K562 (cell line): ENCODE data around the gene PLD1. TPM values are rescaled to one million over a fixed set of nuclear protein-coding genes. Genes with fewer than 3 reads are reported as not detected.

Experiments
- ATAC-seq: fragments of 200-7000 bp; cut with Tn5 transposase; 3 replicates; pipeline ENCODE4 v1.9.1; 2020; ENCODE audit warnings: moderate library complexity
- BruUV-seq: library from RNA; stranded (reverse); fragments of 400-500 nt; replicated peaks from 2 replicates; lab custom pipeline; 2021; lab: Mats Ljungman, UMichigan
- CTCF ChIA-PET: fragments of 300-600 bp; formaldehyde crosslinking; extraction: SDS; loops from one replicate; lab custom pipeline; 2021; ENCODE audit warnings: low intra/inter-chr PET ratio; lab: Yijun Ruan, JAX
- POLR2A ChIA-PET: fragments of 300-600, 350-650 bp; sonication (Branson Sonifier 250); formaldehyde crosslinking; extraction: SDS; loops from one replicate; lab custom pipeline; 2021; ENCODE audit warnings: antibody characterized with exemption, inconsistent platforms; lab: Yijun Ruan, JAX
- DNase-seq, 4 experiments: peaks; one replicate each; pipeline versions ENCODE4 v3.0.0 to v3.0.0-alpha.2; 2011 to 2018; ENCODE audit warnings: low spot score in 3 of 4, mixed read lengths in 3 of 4; ENCODE audit errors: extremely low read depth in 1 of 4
- FAIRE-seq: peaks from 2 replicates; lab custom pipeline; 2011; peaks lifted over from hg19 to GRCh38; lab: Jason Lieb, UNC
- H2AFZ ChIP-seq: 2 replicates; pipeline ENCODE4 v1.6.0; 2011; ENCODE audit warnings: low read depth, low read length, control low read depth, inconsistent platforms
- H3K27ac ChIP-seq: fragments of 200-600 bp; 3 replicates; pipeline ENCODE4 v1.8.0; 2011; ENCODE audit warnings: low read depth, mild to moderate bottlenecking, control low read depth, inconsistent platforms, low read length, moderate library complexity, mixed read lengths; ENCODE audit errors: extremely low read depth
- H3K27me3 ChIP-seq, 2 experiments: fragments of 300-600 bp in 1 of 2; 2 replicates in 1 of 2; 3 replicates in 1 of 2; pipeline versions ENCODE4 v1.6.0 to v1.8.0; 2011; ENCODE audit warnings: inconsistent platforms in 2 of 2, low read length in 2 of 2, mild to moderate bottlenecking in 1 of 2, mixed read lengths in 1 of 2, moderate library complexity in 1 of 2; ENCODE audit not compliant: control insufficient read depth in 2 of 2, insufficient read depth in 2 of 2
- H3K36me3 ChIP-seq: fragments of 300-600 bp; 3 replicates; pipeline ENCODE4 v1.8.0; 2011; ENCODE audit warnings: mild to moderate bottlenecking, low read length, inconsistent platforms; ENCODE audit not compliant: control insufficient read depth, insufficient read depth
- H3K4me1 ChIP-seq, 2 experiments: fragments of 200-600 bp in 1 of 2; replicated peaks in 1 of 2; 2 replicates in 1 of 2; 3 replicates in 1 of 2; pipeline versions ENCODE4 v1.5.1 to v1.8.0; 2011; ENCODE audit warnings: inconsistent platforms in 2 of 2, low read length in 2 of 2, mild to moderate bottlenecking in 1 of 2, mixed read lengths in 1 of 2, moderate library complexity in 1 of 2; ENCODE audit not compliant: control insufficient read depth in 2 of 2, insufficient read depth in 2 of 2
- H3K4me2 ChIP-seq: 2 replicates; pipeline ENCODE4 v1.6.1; 2011; ENCODE audit warnings: low read length, control low read depth, inconsistent platforms, mixed read lengths; ENCODE audit not compliant: insufficient read depth
- H3K4me3 ChIP-seq: fragments of 200-600 bp; sonication (generic), shearing (Covaris generic); 2 replicates; pipeline ENCODE4 v1.5.1; 2016; ENCODE audit warnings: control low read depth, inconsistent platforms
- H3K79me2 ChIP-seq: fragments of 200-600 bp; 3 replicates; pipeline ENCODE4 v1.8.0; 2011; ENCODE audit warnings: low read length, inconsistent platforms; ENCODE audit not compliant: control insufficient read depth, insufficient read depth
- H3K9ac ChIP-seq, 2 experiments: 2 replicates each; pipeline versions ENCODE4 v1.6.0 to v1.6.1; 2011; ENCODE audit warnings: low read depth in 2 of 2, low read length in 2 of 2, control low read depth in 1 of 2, inconsistent platforms in 1 of 2, mild to moderate bottlenecking in 1 of 2, mixed read lengths in 1 of 2; ENCODE audit not compliant: insufficient read depth in 1 of 2
- H3K9me1 ChIP-seq: one replicate; pipeline ENCODE4 v1.6.0; 2011; ENCODE audit warnings: inconsistent platforms, mild to moderate bottlenecking, low read length, moderate library complexity; ENCODE audit not compliant: control insufficient read depth, insufficient read depth
- H3K9me3 ChIP-seq: replicated peaks from 2 replicates; pipeline ENCODE4 v1.5.1; 2011; ENCODE audit warnings: low read depth, low read length, inconsistent platforms; ENCODE audit not compliant: control insufficient read depth, insufficient read depth
- H4K20me1 ChIP-seq: replicated peaks from 2 replicates; pipeline ENCODE4 v1.6.1; 2011; ENCODE audit warnings: low read length, inconsistent platforms, mixed read lengths; ENCODE audit not compliant: control insufficient read depth, insufficient read depth
- GTF2A2 ChIP-seq: IDR thresholded peaks from 2 replicates; pipeline ENCODE4 v1.6.1; 2016; ENCODE audit warnings: mild to moderate bottlenecking, missing genetic modification characterization, missing compliant biosample characterization
- MBD2 ChIP-seq: sonication (generic); IDR thresholded peaks from 2 replicates; pipeline ENCODE4 v1.6.1; 2016; ENCODE audit warnings: low read depth, borderline replicate concordance
- NBN ChIP-seq: fragments of 450-650 bp; IDR thresholded peaks from 2 replicates; pipeline ENCODE4 v1.6.1; 2016; ENCODE audit warnings: low read depth, mild to moderate bottlenecking
- NFXL1 ChIP-seq: fragments of 450-650 bp; formaldehyde crosslinking; IDR thresholded peaks from 2 replicates; pipeline ENCODE4 v1.4.0; 2021; ENCODE audit warnings: mild to moderate bottlenecking
- OTX1 ChIP-seq: fragments of 450-650 bp; formaldehyde crosslinking; IDR thresholded peaks from 2 replicates; pipeline ENCODE4 v1.4.0; 2022; ENCODE audit warnings: mild to moderate bottlenecking
- SNRNP70 ChIP-seq: fragments of 200-400 bp; formaldehyde crosslinking; optimal IDR thresholded peaks from 2 replicates; pipeline ENCODE3; 2017; ENCODE audit warnings: low read depth, low read length
- WGBS: fragments of 100-300 bp; shearing (Covaris generic); methylation state at CpG from one replicate; pipeline ENCODE4 v1.1.6; 2016; ENCODE audit warnings: low coverage, mixed read lengths; ENCODE audit not compliant: insufficient coverage; ENCODE audit errors: missing lambda C conversion rate; 5-methylcytosine and 5-hydroxymethylcytosine counted together
- in situ Hi-C: fragments of 300-500 bp; cut with MboI; formaldehyde crosslinking; loops from 4 replicates; pipeline ENCODE4 v1.15.0; 2018; ENCODE audit warnings: inconsistent platforms, mixed read lengths
- intact Hi-C: fragments of 100-400 bp; cut with micrococcal nuclease; formaldehyde crosslinking; loops from 2 replicates; pipeline ENCODE4 v1.14.2; 2022
- polyA plus RNA-seq, 8 experiments: library from polyadenylated mRNA; depleted of rRNA in 4 of 8; stranded (reverse) in 5 of 8; unstranded in 3 of 8; fragments of >200 nt; fragmentation: Nextera tagmentation in 2 of 8; fragmentation: Illumina TruSeq in 1 of 8; extraction: Ambion mirVana in 2 of 8; extraction: Trizol in 1 of 8; gene quantifications; 2 replicates each; pipeline versions ENCODE4 v1.2.1 to v1.2.3, GENCODE V29; 2011 to 2014; ENCODE audit warnings: inconsistent platforms in 1 of 8, missing spikeins in 1 of 8
- total RNA-seq, 7 experiments: library from RNA; depleted of rRNA in 6 of 7; stranded (reverse); fragments of >200 nt in 6 of 7; fragmentation: Illumina TruSeq in 2 of 7; extraction: Trizol in 2 of 7; gene quantifications; 2 replicates each; pipeline versions ENCODE4 v1.2.1 to v1.2.3, GENCODE V29; 2011 to 2021; ENCODE audit warnings: low replicate concordance in 1 of 7
- TF ChIP-seq, protein P1 (sequence below): fragments of 450-650 bp; formaldehyde crosslinking; conservative IDR thresholded peaks from 2 replicates; pipeline ENCODE4 v1.4.0; 2022; ENCODE audit warnings: mild to moderate bottlenecking, missing genetic modification characterization

PLD1 gene
- total and polyA plus RNA-seq, 9 of the 15 experiments (the other 6 are each of a cell fraction or from before 2014, with no cell fraction given), result 8.4 to 26.1 (median 18.6) TPM

DNA sequence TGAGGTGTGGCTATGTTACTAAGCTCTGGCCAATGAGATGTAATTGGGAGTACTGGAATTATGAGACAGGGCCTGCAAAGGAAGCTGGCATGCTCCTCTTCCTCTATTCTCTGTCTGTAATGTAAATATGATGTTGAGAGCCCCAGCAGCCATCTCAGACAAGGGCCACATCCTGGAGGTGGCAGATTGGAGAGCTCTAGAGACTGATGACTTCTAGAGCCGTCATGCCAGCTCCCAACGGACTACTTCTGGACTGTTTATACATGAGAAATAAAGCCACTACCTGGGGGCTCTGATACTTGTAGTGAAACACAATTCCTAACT is 19.7 kb downstream of the PLD1 start:
- TF ChIP-seq GTF2A2 (tag) (no peak), NBN (no peak), MBD2 (no peak), SNRNP70 (no peak), OTX1 (no peak), NFXL1 (no peak)
- TF ChIP-seq, protein P1, sequence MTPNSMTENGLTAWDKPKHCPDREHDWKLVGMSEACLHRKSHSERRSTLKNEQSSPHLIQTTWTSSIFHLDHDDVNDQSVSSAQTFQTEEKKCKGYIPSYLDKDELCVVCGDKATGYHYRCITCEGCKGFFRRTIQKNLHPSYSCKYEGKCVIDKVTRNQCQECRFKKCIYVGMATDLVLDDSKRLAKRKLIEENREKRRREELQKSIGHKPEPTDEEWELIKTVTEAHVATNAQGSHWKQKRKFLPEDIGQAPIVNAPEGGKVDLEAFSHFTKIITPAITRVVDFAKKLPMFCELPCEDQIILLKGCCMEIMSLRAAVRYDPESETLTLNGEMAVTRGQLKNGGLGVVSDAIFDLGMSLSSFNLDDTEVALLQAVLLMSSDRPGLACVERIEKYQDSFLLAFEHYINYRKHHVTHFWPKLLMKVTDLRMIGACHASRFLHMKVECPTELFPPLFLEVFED, result no peak
- intact Hi-C loops (no loop called here), in situ Hi-C loops (no loop called here)
- Histone ChIP-seq H4K20me1 (no peaks in the 10 kb centered on the region), H2AFZ (no peak overlapping the region), H3K4me2 (no peak overlapping the region), H3K27me3 (no peaks in the 10 kb centered on the region), H3K9me3 (no peaks in the 10 kb centered on the region), H3K9me1 (peaks cover 6% of the 10 kb centered on the region), H3K36me3 (peaks cover 6% of the 10 kb centered on the region; the same call in 1 of the 3 replicates), H3K27ac (no peak overlapping the region), H3K9ac (no peak overlapping the region), H3K4me3 (no peak overlapping the region), H3K79me2 (peaks cover 28% of the 10 kb centered on the region), H3K4me1 (peaks cover 6 to 28% of the 10 kb centered on the region in 2 experiments; a peak in 4 of 5 replicates)
- POLR2A ChIA-PET, result interaction anchor here (1.0 to 1.5 kb wide), 5 partner anchors 9 to 20 kb away, joined by 3 to 6 read pairs (median 4); no protein-coding TSS in a partner anchor
- FAIRE-seq (no peak), ATAC-seq (no peak), DNase-seq (no peak)
- no TSS peak for BruUV-seq
- WGBS, result 77% methylated on average over 2 of the region's 2 CpGs
- CTCF ChIA-PET, result no interaction called here
